HepG2 (cell line): Measurements from ENCODE around the gene RIPK3. TPM values are rescaled to one million over a fixed set of nuclear protein-coding genes. Genes with fewer than 3 reads are reported as not detected.

Experiments used
- ARID2 ChIP-seq: sonication (generic); formaldehyde crosslinking; IDR thresholded peaks from 2 replicates; pipeline ENCODE4 v1.8.1; 2022; ENCODE audit warnings: mild to moderate bottlenecking, missing genetic modification reagents, borderline replicate concordance
- ATM ChIP-seq: fragments of 450-650 bp; IDR thresholded peaks from 2 replicates; pipeline ENCODE4 v1.7.1; 2017; ENCODE audit warnings: mild to moderate bottlenecking, borderline replicate concordance
- BHLHE40 ChIP-seq: IDR thresholded peaks from 2 replicates; pipeline ENCODE4 v1.6.1; 2011; ENCODE audit warnings: low read length, improper control_type of control experiment
- CBFB ChIP-seq: sonication (generic); formaldehyde crosslinking; IDR thresholded peaks from 2 replicates; pipeline ENCODE4 v1.4.0; 2020; ENCODE audit warnings: missing genetic modification reagents
- CREB1 ChIP-seq, 2 experiments: fragments of 450-650 bp in 1 of 2; IDR thresholded peaks; 2 replicates each; pipeline ENCODE4 v1.6.1; 2016 to 2017; ENCODE audit warnings: control low read depth in 1 of 2, mild to moderate bottlenecking in 1 of 2, missing compliant biosample characterization in 1 of 2, missing genetic modification characterization in 1 of 2
- EEA1 ChIP-seq: sonication (generic); formaldehyde crosslinking; IDR thresholded peaks from 2 replicates; pipeline ENCODE4 v1.5.1; 2020; ENCODE audit warnings: mild to moderate bottlenecking, missing genetic modification reagents, borderline replicate concordance
- FOXK2 ChIP-seq: fragments of 450-650 bp; IDR thresholded peaks from 2 replicates; pipeline ENCODE4 v1.6.1; 2016
- GABPB1 ChIP-seq: IDR thresholded peaks from 2 replicates; pipeline ENCODE4 v1.6.1; 2016; ENCODE audit warnings: mild to moderate bottlenecking, missing genetic modification reagents, moderate library complexity, missing compliant biosample characterization
- KLF12 ChIP-seq: sonication (generic); formaldehyde crosslinking; IDR thresholded peaks from 2 replicates; pipeline ENCODE4 v1.4.0; 2020; ENCODE audit warnings: missing genetic modification reagents, borderline replicate concordance
- MEIS2 ChIP-seq: sonication (generic); formaldehyde crosslinking; IDR thresholded peaks from 2 replicates; pipeline ENCODE4 v1.9.0; 2021; ENCODE audit warnings: mild to moderate bottlenecking, missing genetic modification reagents
- NCOA2 ChIP-seq: sonication (generic); formaldehyde crosslinking; IDR thresholded peaks from 2 replicates; pipeline ENCODE4 v1.8.0; 2022; ENCODE audit warnings: inconsistent platforms
- PHF5A ChIP-seq: IDR thresholded peaks from one replicate; pipeline ENCODE4 v1.6.1; 2018; ENCODE audit warnings: low read depth, missing genetic modification reagents; ENCODE audit not compliant: unreplicated experiment
- REL ChIP-seq: sonication (generic); formaldehyde crosslinking; conservative IDR thresholded peaks from 2 replicates; pipeline ENCODE4 v1.8.0; 2022; ENCODE audit warnings: mild to moderate bottlenecking, missing genetic modification reagents, moderate library complexity
- SAFB2 ChIP-seq: sonication (generic); formaldehyde crosslinking; IDR thresholded peaks from 2 replicates; pipeline ENCODE4 v1.5.1; 2020; ENCODE audit warnings: missing genetic modification reagents, low read depth, mild to moderate bottlenecking, borderline replicate concordance
- TBX3 ChIP-seq: fragments of 450-650 bp; IDR thresholded peaks from 2 replicates; pipeline ENCODE4 v1.6.1; 2017; ENCODE audit warnings: antibody characterized with exemption, mild to moderate bottlenecking, inconsistent platforms, borderline replicate concordance
- THAP11 ChIP-seq: IDR thresholded peaks from 2 replicates; pipeline ENCODE4 v1.6.1; 2016; ENCODE audit warnings: missing biosample characterization, missing genetic modification reagents
- ZNF17 ChIP-seq: sonication (generic); formaldehyde crosslinking; IDR thresholded peaks from 2 replicates; pipeline ENCODE4 v1.5.0; 2020; ENCODE audit warnings: mild to moderate bottlenecking, missing genetic modification reagents
- ZNF232 ChIP-seq: sonication (generic); formaldehyde crosslinking; IDR thresholded peaks from 2 replicates; pipeline ENCODE4 v1.4.0; 2020; ENCODE audit warnings: missing genetic modification reagents, borderline replicate concordance
- ZNF263 ChIP-seq: sonication (generic); formaldehyde crosslinking; IDR thresholded peaks from 2 replicates; pipeline ENCODE4 v1.4.0; 2020; ENCODE audit warnings: missing genetic modification reagents
- ZNF30 ChIP-seq: sonication (generic); formaldehyde crosslinking; IDR thresholded peaks from 2 replicates; pipeline ENCODE4 v1.5.0; 2020; ENCODE audit warnings: mild to moderate bottlenecking, missing genetic modification reagents
- ZNF331 ChIP-seq: sonication (generic); formaldehyde crosslinking; IDR thresholded peaks from 2 replicates; pipeline ENCODE4 v1.4.0; 2020; ENCODE audit warnings: missing genetic modification reagents
- ZNF335 ChIP-seq: sonication (generic); formaldehyde crosslinking; IDR thresholded peaks from 2 replicates; pipeline ENCODE4 v1.4.0; 2020; ENCODE audit warnings: missing genetic modification reagents
- ZNF501 ChIP-seq: sonication (generic); formaldehyde crosslinking; IDR thresholded peaks from 2 replicates; pipeline ENCODE4 v1.5.1; 2020; ENCODE audit warnings: mild to moderate bottlenecking, moderate library complexity, missing genetic modification reagents
- ZNF546 ChIP-seq: sonication (generic); formaldehyde crosslinking; conservative IDR thresholded peaks from 2 replicates; pipeline ENCODE4 v1.8.1; 2023; ENCODE audit warnings: mild to moderate bottlenecking, missing genetic modification reagents
- ZNF660 ChIP-seq: sonication (generic); formaldehyde crosslinking; IDR thresholded peaks from 2 replicates; pipeline ENCODE4 v1.5.1; 2020; ENCODE audit warnings: mild to moderate bottlenecking, low read depth, missing genetic modification reagents, borderline replicate concordance
- ZNF703 ChIP-seq: sonication (generic); formaldehyde crosslinking; IDR thresholded peaks from 2 replicates; pipeline ENCODE4 v1.5.1; 2020; ENCODE audit warnings: missing genetic modification reagents, mild to moderate bottlenecking, moderate library complexity, borderline replicate concordance
- polyA plus RNA-seq, 8 experiments: library from polyadenylated mRNA; depleted of rRNA in 3 of 8; stranded (reverse) in 7 of 8; unstranded in 1 of 8; fragments of >200 nt; fragmentation: Illumina TruSeq in 4 of 8; extraction: Trizol in 4 of 8; gene quantifications; 2 replicates each; pipeline versions ENCODE4 v1.2.1 to v1.2.3, GENCODE V29; 2011 to 2016; ENCODE audit warnings: low read depth in 4 of 8, missing spikeins in 1 of 8, mixed read lengths in 1 of 8; ENCODE audit not compliant: insufficient read depth in 1 of 8
- total RNA-seq, 5 experiments: library from RNA; depleted of rRNA; stranded (reverse); fragments of >200 nt; fragmentation: Illumina TruSeq; extraction: Trizol; gene quantifications; 2 replicates each; pipeline ENCODE4 v1.2.3, GENCODE V29; 2016; ENCODE audit warnings: low read depth in 1 of 5
- TF ChIP-seq, protein P1 (sequence below): sonication (generic); formaldehyde crosslinking; IDR thresholded peaks from 2 replicates; pipeline ENCODE4 v1.4.0; 2020; ENCODE audit warnings: missing genetic modification reagents
- TF ChIP-seq, protein P2 (sequence below): sonication (generic); formaldehyde crosslinking; IDR thresholded peaks from 2 replicates; pipeline ENCODE4 v1.9.0; 2022; ENCODE audit warnings: low read depth, missing genetic modification reagents
- TF ChIP-seq, protein P3 (sequence below): sonication (generic); formaldehyde crosslinking; IDR thresholded peaks from 2 replicates; pipeline ENCODE4 v1.5.0; 2020; ENCODE audit warnings: missing genetic modification reagents

Gene RIPK3
- total and polyA plus RNA-seq, 2 of the 13 experiments (the other 11 are each of a cell fraction or from before 2014, with no cell fraction given) = not detected

DNA sequence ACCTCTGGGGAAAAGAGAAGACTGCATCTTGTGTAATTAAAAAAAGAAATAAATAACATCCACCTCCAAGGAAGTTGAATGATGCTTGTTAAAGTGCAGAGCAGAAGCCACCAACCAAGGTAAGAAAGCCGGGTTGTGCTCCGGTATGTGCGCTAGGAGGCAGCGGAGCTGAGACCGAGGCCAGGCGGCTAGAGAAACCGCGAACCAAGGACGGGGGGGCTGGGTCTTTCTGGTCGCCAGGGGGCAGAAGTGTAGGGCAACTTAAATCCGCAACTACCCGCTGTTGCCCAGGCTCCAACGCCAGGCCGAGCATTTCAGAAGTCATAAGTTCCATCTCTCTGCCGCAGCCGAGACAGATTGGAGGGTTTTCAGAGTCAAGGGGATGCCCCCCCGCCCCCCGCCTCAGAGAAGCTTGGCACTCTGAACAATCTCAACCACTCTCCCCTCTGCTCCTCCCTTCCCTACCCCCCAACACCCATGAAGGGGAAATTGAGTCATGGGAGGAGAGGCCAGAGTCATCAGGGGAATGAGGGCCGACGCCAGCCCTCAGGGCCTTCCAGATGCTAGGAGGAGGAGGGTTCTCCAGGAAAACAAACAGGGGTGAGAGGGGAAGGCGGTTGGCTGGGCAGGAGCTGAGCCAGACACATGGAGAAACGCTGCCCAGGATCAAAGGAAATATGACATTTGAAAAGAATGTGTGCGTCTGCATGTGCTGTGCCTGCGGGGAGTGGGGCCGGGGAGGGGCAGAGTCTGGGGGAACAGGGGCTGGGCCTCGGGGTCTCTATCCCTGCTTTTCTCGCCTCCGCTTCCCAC lies 26.0 kb upstream of the RIPK3 start (continued):
- TF ChIP-seq ARID2 (CRISPR knock-in tag) = peak; percentile 75; the same call in 1 of the 2 replicates
- TF ChIP-seq CBFB = peak; percentile 96
- TF ChIP-seq ZNF263 (CRISPR knock-in tag) = peak; percentile 83
- no peak for TF ChIP-seq REL (CRISPR knock-in tag)
- no peak for TF ChIP-seq NCOA2 (CRISPR knock-in tag)
- TF ChIP-seq ZNF232 (CRISPR knock-in tag) = peak; percentile 89; the same call in 1 of the 2 replicates
- peak; percentile 94; the same call in 1 of the 2 replicates for TF ChIP-seq EEA1 (CRISPR knock-in tag)
- no peak for TF ChIP-seq ATM
- TF ChIP-seq THAP11 = peak; percentile 77
- peak; percentile 71; the same call in 1 of the 2 replicates for TF ChIP-seq ZNF335 (CRISPR knock-in tag)
- TF ChIP-seq ZNF17 (CRISPR knock-in tag) = no peak
- TF ChIP-seq CREB1 (IDR thresholded peaks at IDR 0.05) = no peak
- no peak for TF ChIP-seq CREB1 (CRISPR knock-in tag; IDR thresholded peaks at IDR 0.05)
- peak; percentile 98 for TF ChIP-seq SAFB2 (CRISPR knock-in tag)
- peak; percentile 38; the same call in 1 of the 2 replicates for TF ChIP-seq MEIS2 (CRISPR knock-in tag)
- TF ChIP-seq ZNF703 (CRISPR knock-in tag) = 0 out of 2 replicates have a peak, but pooled peaks have one; percentile 44
- TF ChIP-seq GABPB1 = peak; percentile 70
- peak; percentile 87 for TF ChIP-seq PHF5A
- TF ChIP-seq BHLHE40 = no peak
- TF ChIP-seq, protein P1, sequence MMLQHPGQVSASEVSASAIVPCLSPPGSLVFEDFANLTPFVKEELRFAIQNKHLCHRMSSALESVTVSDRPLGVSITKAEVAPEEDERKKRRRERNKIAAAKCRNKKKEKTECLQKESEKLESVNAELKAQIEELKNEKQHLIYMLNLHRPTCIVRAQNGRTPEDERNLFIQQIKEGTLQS (CRISPR knock-in tag) = peak; percentile 26; the same call in 1 of the 2 replicates
- no peak for TF ChIP-seq FOXK2
- TF ChIP-seq, protein P2, sequence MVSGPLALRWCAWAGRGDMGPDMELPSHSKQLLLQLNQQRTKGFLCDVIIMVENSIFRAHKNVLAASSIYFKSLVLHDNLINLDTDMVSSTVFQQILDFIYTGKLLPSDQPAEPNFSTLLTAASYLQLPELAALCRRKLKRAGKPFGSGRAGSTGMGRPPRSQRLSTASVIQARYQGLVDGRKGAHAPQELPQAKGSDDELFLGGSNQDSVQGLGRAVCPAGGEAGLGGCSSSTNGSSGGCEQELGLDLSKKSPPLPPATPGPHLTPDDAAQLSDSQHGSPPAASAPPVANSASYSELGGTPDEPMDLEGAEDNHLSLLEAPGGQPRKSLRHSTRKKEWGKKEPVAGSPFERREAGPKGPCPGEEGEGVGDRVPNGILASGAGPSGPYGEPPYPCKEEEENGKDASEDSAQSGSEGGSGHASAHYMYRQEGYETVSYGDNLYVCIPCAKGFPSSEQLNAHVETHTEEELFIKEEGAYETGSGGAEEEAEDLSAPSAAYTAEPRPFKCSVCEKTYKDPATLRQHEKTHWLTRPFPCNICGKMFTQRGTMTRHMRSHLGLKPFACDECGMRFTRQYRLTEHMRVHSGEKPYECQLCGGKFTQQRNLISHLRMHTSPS (CRISPR knock-in tag) = peak; percentile 64; the same call in 1 of the 2 replicates
- no peak for TF ChIP-seq ZNF660
- TF ChIP-seq ZNF546 = peak; percentile 71; the same call in 1 of the 2 replicates
- no peak for TF ChIP-seq TBX3
- peak; percentile 92 for TF ChIP-seq ZNF331 (CRISPR knock-in tag)
- TF ChIP-seq, protein P3, sequence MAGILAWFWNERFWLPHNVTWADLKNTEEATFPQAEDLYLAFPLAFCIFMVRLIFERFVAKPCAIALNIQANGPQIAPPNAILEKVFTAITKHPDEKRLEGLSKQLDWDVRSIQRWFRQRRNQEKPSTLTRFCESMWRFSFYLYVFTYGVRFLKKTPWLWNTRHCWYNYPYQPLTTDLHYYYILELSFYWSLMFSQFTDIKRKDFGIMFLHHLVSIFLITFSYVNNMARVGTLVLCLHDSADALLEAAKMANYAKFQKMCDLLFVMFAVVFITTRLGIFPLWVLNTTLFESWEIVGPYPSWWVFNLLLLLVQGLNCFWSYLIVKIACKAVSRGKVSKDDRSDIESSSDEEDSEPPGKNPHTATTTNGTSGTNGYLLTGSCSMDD (CRISPR knock-in tag) = no peak
- peak; percentile 95 for TF ChIP-seq ZNF501
- no peak for TF ChIP-seq ZNF30 (CRISPR knock-in tag)
- TF ChIP-seq KLF12 (CRISPR knock-in tag) = peak; percentile 82; the same call in 1 of the 2 replicates
